ENCODE measurements around the gene PLEKHA7.
"Not testable (repeated sequence)": the region's sequence is repeated elsewhere in the genome, so short reads cannot be mapped to it uniquely, and the experiment has no call there.

The PLEKHA7 gene

DNA sequence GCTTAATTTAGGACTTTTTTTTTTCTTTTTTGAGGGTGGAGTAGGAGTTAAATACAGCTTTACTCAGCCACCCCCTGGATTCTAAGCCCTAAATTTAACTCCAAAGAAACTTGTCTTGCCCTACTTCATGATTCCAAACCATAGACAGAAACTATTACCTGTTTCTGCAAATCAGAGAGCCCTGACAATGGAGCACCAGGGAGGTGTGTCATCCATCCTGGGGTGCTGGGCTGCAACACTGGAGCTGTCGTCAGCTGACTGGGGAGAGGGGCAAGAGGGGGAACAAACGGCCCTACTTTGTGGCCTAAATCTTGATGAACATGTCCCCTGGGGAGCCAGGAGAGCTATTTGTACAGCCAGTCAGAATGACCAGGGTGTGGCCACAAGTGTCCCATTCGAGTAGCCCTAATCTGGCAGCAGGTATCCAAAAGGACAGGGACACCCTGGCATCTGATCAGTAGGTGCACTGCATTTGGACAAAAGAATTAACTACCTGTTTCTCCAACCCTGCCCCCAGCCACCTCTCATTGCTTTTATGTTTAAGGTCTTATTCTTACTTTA lies 50.8 kb downstream of the PLEKHA7 start:
- H3K27ac ChIP-seq, result no peak overlapping the region
- H3K36me3 ChIP-seq, result no peaks in the 10 kb centered on the region
- peaks cover 0 to 8% (median 0%) of the 10 kb centered on the region in 4 donors for H3K4me1 ChIP-seq
- H3K27me3 ChIP-seq, result no peaks in the 10 kb centered on the region
- DNase-seq, result no peak
- no peak overlapping the region for H3K4me3 ChIP-seq
- no peaks in the 10 kb centered on the region for H3K9me3 ChIP-seq
- intact Hi-C loops (cut with DNase I; ENCODE audit: low total_unique reads), result no loop called here
- TF ChIP-seq, protein P1, sequence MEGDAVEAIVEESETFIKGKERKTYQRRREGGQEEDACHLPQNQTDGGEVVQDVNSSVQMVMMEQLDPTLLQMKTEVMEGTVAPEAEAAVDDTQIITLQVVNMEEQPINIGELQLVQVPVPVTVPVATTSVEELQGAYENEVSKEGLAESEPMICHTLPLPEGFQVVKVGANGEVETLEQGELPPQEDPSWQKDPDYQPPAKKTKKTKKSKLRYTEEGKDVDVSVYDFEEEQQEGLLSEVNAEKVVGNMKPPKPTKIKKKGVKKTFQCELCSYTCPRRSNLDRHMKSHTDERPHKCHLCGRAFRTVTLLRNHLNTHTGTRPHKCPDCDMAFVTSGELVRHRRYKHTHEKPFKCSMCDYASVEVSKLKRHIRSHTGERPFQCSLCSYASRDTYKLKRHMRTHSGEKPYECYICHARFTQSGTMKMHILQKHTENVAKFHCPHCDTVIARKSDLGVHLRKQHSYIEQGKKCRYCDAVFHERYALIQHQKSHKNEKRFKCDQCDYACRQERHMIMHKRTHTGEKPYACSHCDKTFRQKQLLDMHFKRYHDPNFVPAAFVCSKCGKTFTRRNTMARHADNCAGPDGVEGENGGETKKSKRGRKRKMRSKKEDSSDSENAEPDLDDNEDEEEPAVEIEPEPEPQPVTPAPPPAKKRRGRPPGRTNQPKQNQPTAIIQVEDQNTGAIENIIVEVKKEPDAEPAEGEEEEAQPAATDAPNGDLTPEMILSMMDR (IDR thresholded peaks at IDR 0.05), result no peak

DNA sequence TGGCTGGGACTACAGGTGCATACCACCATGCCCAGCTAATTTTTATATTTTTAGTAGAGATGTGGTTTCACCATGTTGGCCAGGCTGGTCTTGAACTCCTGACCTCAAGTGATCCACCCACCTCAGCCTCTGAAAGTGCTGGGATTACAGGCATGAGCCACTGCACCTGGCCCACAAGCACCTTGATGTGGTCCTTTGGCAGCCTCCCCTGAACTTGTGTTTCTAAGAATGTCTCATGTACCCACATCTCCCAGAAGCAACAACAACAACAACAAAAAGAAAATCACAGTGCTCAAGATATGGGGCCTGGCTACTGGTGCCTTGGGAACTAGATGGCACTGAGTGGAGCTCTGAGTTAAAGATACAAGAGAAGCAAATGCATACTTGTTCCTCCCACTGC lies 51.6 kb downstream of the PLEKHA7 start:
- H3K27me3 ChIP-seq; intact Hi-C loops (cut with DNase I; ENCODE audit: low total_unique reads); DNase-seq; H3K27ac ChIP-seq; H3K9me3 ChIP-seq; H3K4me1 ChIP-seq; H3K36me3 ChIP-seq; H3K4me3 ChIP-seq: not testable (repeated sequence)

DNA sequence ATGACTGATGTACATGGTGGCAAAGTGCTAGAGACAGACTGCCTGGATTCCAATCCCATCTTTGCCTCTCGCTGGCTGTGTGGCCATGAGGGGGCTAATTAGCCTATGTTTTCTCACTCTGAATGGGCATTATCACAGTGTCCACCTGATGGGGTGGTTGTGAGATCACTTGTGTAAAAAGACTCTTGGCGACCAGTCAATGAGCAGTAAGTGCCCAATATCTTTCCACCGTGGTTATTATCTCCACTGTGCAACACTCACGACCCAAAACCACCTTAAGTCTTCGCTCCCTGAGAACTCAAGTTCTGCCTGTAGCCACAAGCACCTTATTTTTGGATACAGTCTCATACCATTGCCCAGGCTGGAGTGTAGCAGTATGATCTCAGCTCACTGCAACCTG lies 52.1 kb downstream of the PLEKHA7 start:
- H3K4me3 ChIP-seq, result no peak overlapping the region
- no peaks in the 10 kb centered on the region for H3K36me3 ChIP-seq
- H3K9me3 ChIP-seq, result no peaks in the 10 kb centered on the region
- H3K27ac ChIP-seq, result no peak overlapping the region
- TF ChIP-seq, protein P1 (IDR thresholded peaks at IDR 0.05), result no peak
- H3K27me3 ChIP-seq, result no peaks in the 10 kb centered on the region
- H3K4me1 ChIP-seq, result peaks cover 0 to 3% (median 0%) of the 10 kb centered on the region in 4 donors
- intact Hi-C loops (cut with DNase I; ENCODE audit: low total_unique reads), result no loop called here
- DNase-seq, result no peak

DNA sequence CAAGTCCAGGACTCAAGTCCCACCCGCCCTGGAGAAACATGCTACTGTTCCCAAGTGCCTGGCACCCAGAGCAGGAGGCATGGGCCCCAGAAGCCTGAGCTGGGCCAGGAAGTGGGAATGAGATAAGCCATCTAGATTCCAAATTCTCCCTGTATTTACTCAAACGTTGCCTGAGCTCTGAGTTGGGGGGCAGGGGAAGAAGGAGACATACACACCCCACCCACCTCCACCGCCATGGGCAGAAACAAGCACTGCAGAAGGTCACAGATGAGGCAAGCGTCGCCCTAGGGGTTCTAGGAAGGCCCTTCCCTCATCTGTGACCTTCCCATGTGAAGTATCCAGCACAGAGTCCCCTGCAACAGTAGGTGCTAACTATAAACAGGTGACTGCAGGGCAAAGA lies 54.0 kb downstream of the PLEKHA7 start:
- Histone ChIP-seq H3K36me3 (no peaks in the 10 kb centered on the region), H3K9me3 (no peaks in the 10 kb centered on the region), H3K4me3 (no peak overlapping the region), H3K4me1 (peaks cover 0 to 3% (median 0%) of the 10 kb centered on the region in 4 donors), H3K27ac (no peak overlapping the region), H3K27me3 (no peaks in the 10 kb centered on the region)
- TF ChIP-seq, protein P1 (IDR thresholded peaks at IDR 0.05), result no peak
- intact Hi-C loops (cut with DNase I; ENCODE audit: low total_unique reads), result no loop called here
- DNase-seq, result no peak

DNA sequence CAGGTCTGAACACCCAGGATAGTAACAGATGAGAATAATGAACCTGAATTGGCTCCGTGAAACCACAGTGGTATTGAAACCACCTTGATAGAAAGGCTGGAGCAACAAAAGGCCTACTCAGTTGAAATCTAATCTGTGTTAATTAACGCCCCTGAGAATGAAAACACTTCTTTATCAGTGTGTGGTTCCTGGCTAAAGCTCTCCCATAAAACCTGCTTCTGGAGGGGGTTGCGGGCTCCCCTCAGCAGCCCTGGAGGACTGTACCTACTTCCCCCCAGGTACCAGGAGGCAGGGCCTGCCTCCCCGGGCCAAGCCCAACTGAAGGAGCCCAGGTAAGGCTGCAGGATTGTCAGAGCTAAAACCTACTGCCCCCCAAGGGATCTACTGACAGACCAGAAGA lies 54.6 kb downstream of the PLEKHA7 start:
- intact Hi-C loops (cut with DNase I; ENCODE audit: low total_unique reads), result no loop called here
- DNase-seq, result no peak
- Histone ChIP-seq H3K9me3 (no peaks in the 10 kb centered on the region), H3K4me1 (peaks cover 0 to 3% (median 0%) of the 10 kb centered on the region in 4 donors), H3K36me3 (no peaks in the 10 kb centered on the region), H3K4me3 (no peak overlapping the region), H3K27me3 (no peaks in the 10 kb centered on the region), H3K27ac (no peak overlapping the region)
- TF ChIP-seq, protein P1 (IDR thresholded peaks at IDR 0.05), result no peak

DNA sequence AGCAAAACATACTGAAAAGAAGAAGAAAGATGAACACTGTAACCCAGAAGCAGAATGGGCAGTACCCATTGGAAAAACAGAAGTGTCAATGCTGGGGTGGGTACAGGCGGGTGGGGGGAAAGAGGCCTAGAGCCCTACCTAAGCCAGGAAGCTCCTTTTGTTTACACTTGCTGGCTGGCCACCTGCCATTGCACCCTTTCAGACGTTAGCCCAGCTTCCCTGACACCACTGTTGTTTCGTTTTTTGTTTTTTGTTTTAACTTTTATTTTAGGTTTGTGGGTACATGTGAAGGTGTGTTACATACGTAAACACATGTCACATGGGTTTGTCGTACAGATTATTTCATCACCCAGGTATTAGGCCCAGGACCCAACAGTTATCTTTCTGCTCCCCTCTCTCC lies 55.4 kb downstream of the PLEKHA7 start:
- Histone ChIP-seq H3K36me3 (no peaks in the 10 kb centered on the region), H3K9me3 (no peaks in the 10 kb centered on the region), H3K27me3 (no peaks in the 10 kb centered on the region), H3K4me3 (no peak overlapping the region), H3K4me1 (peaks cover 0 to 3% (median 0%) of the 10 kb centered on the region in 4 donors), H3K27ac (no peak overlapping the region)
- intact Hi-C loops (cut with DNase I; ENCODE audit: low total_unique reads), result no loop called here
- TF ChIP-seq, protein P1 (IDR thresholded peaks at IDR 0.05), result no peak
- DNase-seq, result no peak

Data from tibial artery (tissue), 4 donors.